Measurements from ENCODE around the gene PCSK2. TPM values are rescaled to one million over a fixed set of nuclear protein-coding genes. Genes with fewer than 3 reads are reported as not detected.

The PCSK2 gene
- total and polyA plus RNA-seq, 12 donors, result 0.32 to 47.6 (median 5.3) TPM

DNA sequence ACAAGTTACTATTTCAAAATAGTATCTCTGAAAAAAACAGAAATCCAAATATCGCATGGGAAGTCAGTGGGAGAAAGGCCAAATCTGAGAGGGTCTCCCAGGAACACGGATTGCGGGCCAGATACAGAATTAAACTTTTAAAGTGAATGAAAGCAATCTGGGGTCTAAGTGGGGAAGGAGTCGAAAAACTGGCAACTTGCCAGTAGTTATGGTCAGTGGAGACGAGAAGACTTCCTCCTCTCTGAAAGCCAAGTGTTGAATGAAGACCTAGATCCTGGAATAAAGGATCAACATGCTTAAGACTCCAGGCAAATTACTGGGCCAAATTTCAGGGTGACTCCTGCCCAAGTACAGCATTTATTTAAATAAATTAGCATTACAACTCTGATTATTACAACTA is 180.7 kb downstream of the PCSK2 start:
- intact Hi-C loops (cut with DNase I), result no loop called here
- TF ChIP-seq CTCF (IDR thresholded peaks at IDR 0.05) (no peak), POLR2A (IDR thresholded peaks at IDR 0.05) (no peak)
- 56 to 75% (median 63%) methylated on average over 5 of the region's 5 CpGs for whole genome bisulfite sequencing, 4 donors

GRCh38 chr20:17417225-17417624 is 190.4 kb downstream of the PCSK2 start:
- Histone ChIP-seq H3K9me3 (replicated peaks in 1 of 3) (no peaks in the 10 kb centered on the region), H3K27me3 (no peaks in the 10 kb centered on the region), H3K4me1 (replicated peaks in 1 of 2) (no peaks in the 10 kb centered on the region), H3K27ac (no peak overlapping the region), H3K36me3 (replicated peaks in 1 of 2) (no peaks in the 10 kb centered on the region), H3K4me3 (no peak overlapping the region)
- WGBS, 4 donors, result 75 to 91% (median 89%) methylated on average over 3 of the region's 3 CpGs
- TF ChIP-seq POLR2A (IDR thresholded peaks at IDR 0.05) (no peak), CTCF (IDR thresholded peaks at IDR 0.05) (no peak)
- intact Hi-C loops (cut with DNase I), result no loop called here
- DNase-seq, result no peak

More for the DNA sequence above, 180.7 kb downstream of the PCSK2 start:
- Histone ChIP-seq H3K4me3 (no peak overlapping the region), H3K36me3 (replicated peaks in 1 of 2) (no peaks in the 10 kb centered on the region), H3K9me3 (replicated peaks in 1 of 3) (no peaks in the 10 kb centered on the region), H3K27ac (no peak overlapping the region), H3K27me3 (no peaks in the 10 kb centered on the region), H3K4me1 (replicated peaks in 1 of 2) (no peaks in the 10 kb centered on the region)
- no peak for DNase-seq

GRCh38 chr20:17418737-17419136 is 191.9 kb downstream of the PCSK2 start:
- intact Hi-C loops (cut with DNase I), result no loop called here
- no peak for DNase-seq
- WGBS, 4 donors, result 47 to 59% (median 53%) methylated on average over 3 to 4 of the region's 4 CpGs
- Histone ChIP-seq H3K27ac (no peak overlapping the region), H3K9me3 (replicated peaks in 1 of 3) (no peaks in the 10 kb centered on the region), H3K4me1 (replicated peaks in 1 of 2) (no peaks in the 10 kb centered on the region), H3K4me3 (no peak overlapping the region), H3K36me3 (replicated peaks in 1 of 2) (no peaks in the 10 kb centered on the region), H3K27me3 (no peaks in the 10 kb centered on the region)
- TF ChIP-seq POLR2A (IDR thresholded peaks at IDR 0.05), result no peak
- TF ChIP-seq CTCF (IDR thresholded peaks at IDR 0.05), result no peak

DNA sequence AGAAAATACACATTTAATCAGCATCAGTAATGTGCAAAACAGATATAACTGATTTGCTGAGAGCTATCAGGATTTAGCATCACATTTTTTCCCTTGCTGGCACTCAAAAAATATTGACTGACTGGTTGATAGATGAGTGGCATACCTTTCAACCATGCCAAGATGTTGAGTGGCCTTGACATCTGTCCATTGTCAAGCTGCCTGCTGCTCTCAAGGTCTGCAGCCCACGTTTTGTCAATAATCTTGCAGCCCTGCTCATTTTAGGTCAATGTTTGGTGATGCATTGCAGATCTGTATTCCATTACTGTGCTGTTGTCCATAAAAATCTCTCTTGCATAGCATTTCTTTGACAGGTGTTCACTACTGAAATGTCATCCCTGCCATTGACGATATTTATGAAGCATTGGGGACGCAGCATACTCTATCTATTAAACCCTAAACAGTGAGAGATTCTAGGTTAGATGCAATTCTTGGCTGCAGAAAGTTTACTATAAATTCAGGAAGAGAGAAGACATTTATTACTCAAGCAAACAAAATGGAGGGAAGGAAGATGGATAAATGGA is 192.7 kb downstream of the PCSK2 start:
- Histone ChIP-seq H3K27me3 (no peaks in the 10 kb centered on the region), H3K4me3 (no peak overlapping the region), H3K36me3 (replicated peaks in 1 of 2) (no peaks in the 10 kb centered on the region), H3K27ac (no peak overlapping the region), H3K9me3 (replicated peaks in 1 of 3) (no peaks in the 10 kb centered on the region), H3K4me1 (replicated peaks in 1 of 2) (no peaks in the 10 kb centered on the region)
- no peak for TF ChIP-seq CTCF (IDR thresholded peaks at IDR 0.05)
- TF ChIP-seq POLR2A (IDR thresholded peaks at IDR 0.05), result no peak
- DNase-seq, result no peak
- 28 to 44% (median 30%) methylated on average over 3 of the region's 3 CpGs for WGBS, 4 donors
- intact Hi-C loops (cut with DNase I), result loop anchor here in 1 of 2 donors (5.0 kb wide), 1 partner anchor 612 kb away; no protein-coding TSS in a partner anchor
